Measurements from ENCODE around the gene F2R.
"Not testable (repeated sequence)": the region's sequence is repeated elsewhere in the genome, so short reads cannot be mapped to it uniquely, and the experiment has no call there.

DNA sequence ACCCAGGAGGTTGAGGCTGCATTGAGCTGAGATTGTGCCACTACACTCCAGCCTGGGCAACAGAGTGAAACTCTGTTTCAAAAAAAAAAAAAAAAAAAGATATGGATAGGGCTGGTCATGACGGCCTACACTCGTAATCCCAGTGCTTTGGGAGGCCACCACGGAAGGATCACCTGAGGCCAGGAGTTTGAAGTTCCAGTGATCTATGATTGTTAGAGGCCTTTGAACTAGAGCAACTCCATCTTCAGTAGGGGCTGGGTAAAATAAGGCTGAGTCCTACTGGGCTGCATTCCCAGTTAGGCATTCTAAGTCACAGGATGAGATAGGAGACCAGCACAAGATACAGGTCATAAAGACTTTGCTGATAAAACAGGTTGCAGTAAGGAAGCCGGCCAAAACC lies 64.7 kb downstream of the F2R start:
- TF ChIP-seq, protein P1, sequence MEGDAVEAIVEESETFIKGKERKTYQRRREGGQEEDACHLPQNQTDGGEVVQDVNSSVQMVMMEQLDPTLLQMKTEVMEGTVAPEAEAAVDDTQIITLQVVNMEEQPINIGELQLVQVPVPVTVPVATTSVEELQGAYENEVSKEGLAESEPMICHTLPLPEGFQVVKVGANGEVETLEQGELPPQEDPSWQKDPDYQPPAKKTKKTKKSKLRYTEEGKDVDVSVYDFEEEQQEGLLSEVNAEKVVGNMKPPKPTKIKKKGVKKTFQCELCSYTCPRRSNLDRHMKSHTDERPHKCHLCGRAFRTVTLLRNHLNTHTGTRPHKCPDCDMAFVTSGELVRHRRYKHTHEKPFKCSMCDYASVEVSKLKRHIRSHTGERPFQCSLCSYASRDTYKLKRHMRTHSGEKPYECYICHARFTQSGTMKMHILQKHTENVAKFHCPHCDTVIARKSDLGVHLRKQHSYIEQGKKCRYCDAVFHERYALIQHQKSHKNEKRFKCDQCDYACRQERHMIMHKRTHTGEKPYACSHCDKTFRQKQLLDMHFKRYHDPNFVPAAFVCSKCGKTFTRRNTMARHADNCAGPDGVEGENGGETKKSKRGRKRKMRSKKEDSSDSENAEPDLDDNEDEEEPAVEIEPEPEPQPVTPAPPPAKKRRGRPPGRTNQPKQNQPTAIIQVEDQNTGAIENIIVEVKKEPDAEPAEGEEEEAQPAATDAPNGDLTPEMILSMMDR (conservative IDR thresholded peaks at IDR 0.05; ENCODE audit: low read depth in 2 of 2) = not testable (repeated sequence)
- TF ChIP-seq POLR2AphosphoS5 (IDR thresholded peaks at IDR 0.05; ENCODE audit: low read depth); EZH2 (IDR thresholded peaks at IDR 0.05; ENCODE audit: low read depth, unreplicated experiment); EZH2phosphoT487 (IDR thresholded peaks at IDR 0.05; ENCODE audit: unreplicated experiment): not testable (repeated sequence)
- TF ChIP-seq, protein P2, sequence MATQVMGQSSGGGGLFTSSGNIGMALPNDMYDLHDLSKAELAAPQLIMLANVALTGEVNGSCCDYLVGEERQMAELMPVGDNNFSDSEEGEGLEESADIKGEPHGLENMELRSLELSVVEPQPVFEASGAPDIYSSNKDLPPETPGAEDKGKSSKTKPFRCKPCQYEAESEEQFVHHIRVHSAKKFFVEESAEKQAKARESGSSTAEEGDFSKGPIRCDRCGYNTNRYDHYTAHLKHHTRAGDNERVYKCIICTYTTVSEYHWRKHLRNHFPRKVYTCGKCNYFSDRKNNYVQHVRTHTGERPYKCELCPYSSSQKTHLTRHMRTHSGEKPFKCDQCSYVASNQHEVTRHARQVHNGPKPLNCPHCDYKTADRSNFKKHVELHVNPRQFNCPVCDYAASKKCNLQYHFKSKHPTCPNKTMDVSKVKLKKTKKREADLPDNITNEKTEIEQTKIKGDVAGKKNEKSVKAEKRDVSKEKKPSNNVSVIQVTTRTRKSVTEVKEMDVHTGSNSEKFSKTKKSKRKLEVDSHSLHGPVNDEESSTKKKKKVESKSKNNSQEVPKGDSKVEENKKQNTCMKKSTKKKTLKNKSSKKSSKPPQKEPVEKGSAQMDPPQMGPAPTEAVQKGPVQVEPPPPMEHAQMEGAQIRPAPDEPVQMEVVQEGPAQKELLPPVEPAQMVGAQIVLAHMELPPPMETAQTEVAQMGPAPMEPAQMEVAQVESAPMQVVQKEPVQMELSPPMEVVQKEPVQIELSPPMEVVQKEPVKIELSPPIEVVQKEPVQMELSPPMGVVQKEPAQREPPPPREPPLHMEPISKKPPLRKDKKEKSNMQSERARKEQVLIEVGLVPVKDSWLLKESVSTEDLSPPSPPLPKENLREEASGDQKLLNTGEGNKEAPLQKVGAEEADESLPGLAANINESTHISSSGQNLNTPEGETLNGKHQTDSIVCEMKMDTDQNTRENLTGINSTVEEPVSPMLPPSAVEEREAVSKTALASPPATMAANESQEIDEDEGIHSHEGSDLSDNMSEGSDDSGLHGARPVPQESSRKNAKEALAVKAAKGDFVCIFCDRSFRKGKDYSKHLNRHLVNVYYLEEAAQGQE (IDR thresholded peaks at IDR 0.05; ENCODE audit: unreplicated experiment) = not testable (repeated sequence)
